SU-DHL-6 (cell line): ENCODE results near the gene ABCF2.

ENCODE experiments used
- EZH2phosphoT487 ChIP-seq: fragments of 200-600 bp; sonication (generic), shearing (Covaris generic); conservative IDR thresholded peaks from 2 replicates; pipeline ENCODE4 v1.6.1; 2018; ENCODE audit warnings: mild to moderate bottlenecking, antibody characterized with exemption, low read length, moderate library complexity, mixed read lengths
- TF ChIP-seq, protein P1 (sequence below): fragments of 200-600 bp; sonication (generic); IDR thresholded peaks from one replicate; pipeline ENCODE4 v1.5.1; 2017; ENCODE audit warnings: antibody characterized with exemption, mild to moderate bottlenecking, low read length, moderate library complexity; ENCODE audit not compliant: insufficient read depth, poor library complexity, severe bottlenecking

DNA sequence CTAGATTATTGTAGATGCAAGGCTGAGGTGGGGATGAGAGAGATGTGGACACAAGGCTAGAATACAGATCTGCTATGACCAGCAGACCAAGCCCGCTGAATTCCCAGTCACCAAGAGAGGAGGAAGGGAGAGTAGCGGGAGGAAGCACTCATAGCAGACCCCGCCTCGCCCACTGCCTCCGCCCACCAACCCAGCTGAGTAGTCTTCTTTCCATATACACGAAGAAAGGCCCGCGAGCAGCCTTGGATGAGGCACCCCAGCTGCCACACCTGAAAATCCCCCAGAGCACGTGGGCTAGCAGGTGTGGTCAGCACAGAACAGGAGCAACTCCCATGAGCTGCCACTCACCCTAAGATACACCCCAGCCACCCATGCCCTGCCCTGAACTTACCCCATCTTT, 8.8 kb downstream of the ABCF2 start:
- TF ChIP-seq, protein P1, sequence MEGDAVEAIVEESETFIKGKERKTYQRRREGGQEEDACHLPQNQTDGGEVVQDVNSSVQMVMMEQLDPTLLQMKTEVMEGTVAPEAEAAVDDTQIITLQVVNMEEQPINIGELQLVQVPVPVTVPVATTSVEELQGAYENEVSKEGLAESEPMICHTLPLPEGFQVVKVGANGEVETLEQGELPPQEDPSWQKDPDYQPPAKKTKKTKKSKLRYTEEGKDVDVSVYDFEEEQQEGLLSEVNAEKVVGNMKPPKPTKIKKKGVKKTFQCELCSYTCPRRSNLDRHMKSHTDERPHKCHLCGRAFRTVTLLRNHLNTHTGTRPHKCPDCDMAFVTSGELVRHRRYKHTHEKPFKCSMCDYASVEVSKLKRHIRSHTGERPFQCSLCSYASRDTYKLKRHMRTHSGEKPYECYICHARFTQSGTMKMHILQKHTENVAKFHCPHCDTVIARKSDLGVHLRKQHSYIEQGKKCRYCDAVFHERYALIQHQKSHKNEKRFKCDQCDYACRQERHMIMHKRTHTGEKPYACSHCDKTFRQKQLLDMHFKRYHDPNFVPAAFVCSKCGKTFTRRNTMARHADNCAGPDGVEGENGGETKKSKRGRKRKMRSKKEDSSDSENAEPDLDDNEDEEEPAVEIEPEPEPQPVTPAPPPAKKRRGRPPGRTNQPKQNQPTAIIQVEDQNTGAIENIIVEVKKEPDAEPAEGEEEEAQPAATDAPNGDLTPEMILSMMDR = no peak
- TF ChIP-seq EZH2phosphoT487 = no peak
